Left forelimb (tissue), 1 donor: ENCODE data around the gene HIF1AN.
"Not testable (repeated sequence)": the region's sequence is repeated elsewhere in the genome, so short reads cannot be mapped to it uniquely, and the experiment has no call there.

Experiments
- DNase-seq: peaks from one replicate; pipeline ENCODE4 v3.0.0-alpha.2; 2018; ENCODE audit warnings: low spot score

Gene HIF1AN

GRCh38 chr10:100567249-100567648, 31.5 kb downstream of the HIF1AN start:
- no peak for DNase-seq

GRCh38 chr10:100567826-100568225, 32.1 kb downstream of the HIF1AN start:
- no peak for DNase-seq

GRCh38 chr10:100568912-100569311, 33.2 kb downstream of the HIF1AN start:
- no peak for DNase-seq

- DNase-seq = no peak
Measured at GRCh38 chr10:100569687-100570481, 34.1 kb downstream of the HIF1AN start.

GRCh38 chr10:100570506-100570905, 34.8 kb downstream of the HIF1AN start:
- no peak for DNase-seq

- no peak for DNase-seq
Measured at GRCh38 chr10:100571084-100571856, 35.5 kb downstream of the HIF1AN start.

- DNase-seq = not testable (repeated sequence)
Measured at GRCh38 chr10:100575146-100575545, 39.4 kb downstream of the HIF1AN start.

- no peak for DNase-seq
Measured at GRCh38 chr10:100575585-100576281, 40.0 kb downstream of the HIF1AN start.

- DNase-seq = no peak
Measured at GRCh38 chr10:100576282-100576635, 40.5 kb downstream of the HIF1AN start.

- DNase-seq = no peak
Measured at GRCh38 chr10:100579261-100580090, 43.7 kb downstream of the HIF1AN start.

GRCh38 chr10:100586959-100587358, 51.2 kb downstream of the HIF1AN start:
- no peak for DNase-seq

- no peak for DNase-seq
Measured at GRCh38 chr10:100598166-100598565, 62.4 kb downstream of the HIF1AN start.

GRCh38 chr10:100600218-100600617, 64.5 kb downstream of the HIF1AN start:
- no peak for DNase-seq

GRCh38 chr10:100607439-100607838, 71.7 kb downstream of the HIF1AN start:
- DNase-seq = no peak
